ENCODE data around the gene GPC5.

Gene GPC5

DNA sequence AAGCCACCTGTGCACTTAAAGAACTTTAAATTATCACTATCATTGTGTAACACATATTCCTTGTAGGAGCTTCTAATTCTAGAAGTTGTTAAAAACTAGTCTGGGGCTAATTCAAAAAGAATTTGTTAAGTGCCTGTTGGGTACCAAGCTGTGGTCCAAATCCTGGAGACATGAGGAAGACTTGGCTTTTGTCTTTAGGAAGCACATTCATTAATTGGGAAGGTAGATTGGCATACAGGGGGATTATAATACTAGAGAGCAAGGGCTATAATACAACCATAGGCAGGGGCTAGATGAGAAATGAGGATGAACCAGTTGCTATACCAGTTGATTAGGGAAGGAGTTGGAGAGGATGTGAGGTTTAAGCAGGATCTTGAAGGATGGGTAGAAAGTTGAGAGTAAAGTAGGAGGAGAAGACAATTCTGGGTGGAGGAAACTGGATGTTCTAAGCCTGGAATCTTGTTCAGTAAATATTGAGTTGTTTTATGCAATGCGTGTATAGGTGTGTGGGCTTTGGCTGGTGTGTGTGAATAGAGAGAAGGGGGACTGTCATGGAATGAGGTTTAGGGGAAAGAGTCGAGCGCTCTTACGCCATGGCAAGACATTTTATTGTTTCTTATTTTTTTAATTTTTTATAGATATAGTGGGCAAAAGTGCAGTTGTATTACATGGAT, 350.1 kb downstream of the GPC5 start:
- DNase-seq (ENCODE audit: low read depth): no peak
- Histone ChIP-seq H3K36me3 (ENCODE audit: control insufficient read depth, insufficient read depth, low read length, severe bottlenecking) (no peaks in the 10 kb centered on the region), H3K4me3 (ENCODE audit: low read length) (no peak overlapping the region), H3K9me3 (ENCODE audit: control insufficient read depth, low read length) (peaks cover under 1% of the 10 kb centered on the region), H3K27me3 (replicated peaks; ENCODE audit: control insufficient read depth, insufficient read depth, low read length) (no peaks in the 10 kb centered on the region), H3K4me1 (ENCODE audit: control insufficient read depth, insufficient read depth, low read length) (no peaks in the 10 kb centered on the region), H3K9ac (ENCODE audit: low read length) (no peak overlapping the region)

DNA sequence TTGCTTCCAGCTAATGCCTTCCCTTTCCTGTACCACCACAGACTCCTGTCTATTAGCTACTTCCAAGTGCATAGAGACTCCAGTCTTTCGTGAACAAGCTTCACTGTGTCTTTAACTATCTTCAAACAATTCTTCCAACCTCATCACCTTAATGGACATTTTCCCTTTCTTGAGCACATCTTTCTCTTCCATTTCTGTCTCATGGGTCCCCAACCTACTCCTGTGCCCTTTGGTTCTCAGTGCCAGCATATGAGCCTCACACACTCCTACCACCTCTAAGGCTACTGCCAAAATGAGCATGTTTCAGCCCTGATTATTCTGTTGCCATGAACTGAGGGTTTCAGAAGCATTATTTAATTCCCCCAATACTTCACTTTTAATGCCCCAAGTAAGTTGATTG, 360.3 kb downstream of the GPC5 start:
- H3K9ac ChIP-seq (ENCODE audit: low read length): no peak overlapping the region
- DNase-seq (ENCODE audit: low read depth): no peak

GRCh38 chr13:91762957-91763356, 364.5 kb downstream of the GPC5 start:
- no peak for DNase-seq (ENCODE audit: low read depth)
- no peak overlapping the region for H3K4me3 ChIP-seq (ENCODE audit: low read length)
- H3K4me1 ChIP-seq (ENCODE audit: control insufficient read depth, insufficient read depth, low read length): no peaks in the 10 kb centered on the region
- no peaks in the 10 kb centered on the region for H3K27me3 ChIP-seq (replicated peaks; ENCODE audit: control insufficient read depth, insufficient read depth, low read length)
- H3K9ac ChIP-seq (ENCODE audit: low read length): no peak overlapping the region
- no peaks in the 10 kb centered on the region for H3K36me3 ChIP-seq (ENCODE audit: control insufficient read depth, insufficient read depth, low read length, severe bottlenecking)
- H3K9me3 ChIP-seq (ENCODE audit: control insufficient read depth, low read length): no peaks in the 10 kb centered on the region

More for the DNA sequence above, 360.3 kb downstream of the GPC5 start:
- Histone ChIP-seq H3K4me1 (ENCODE audit: control insufficient read depth, insufficient read depth, low read length) (no peaks in the 10 kb centered on the region), H3K4me3 (ENCODE audit: low read length) (no peak overlapping the region), H3K36me3 (ENCODE audit: control insufficient read depth, insufficient read depth, low read length, severe bottlenecking) (no peaks in the 10 kb centered on the region), H3K27me3 (replicated peaks; ENCODE audit: control insufficient read depth, insufficient read depth, low read length) (no peaks in the 10 kb centered on the region), H3K9me3 (ENCODE audit: control insufficient read depth, low read length) (no peaks in the 10 kb centered on the region)

DNA sequence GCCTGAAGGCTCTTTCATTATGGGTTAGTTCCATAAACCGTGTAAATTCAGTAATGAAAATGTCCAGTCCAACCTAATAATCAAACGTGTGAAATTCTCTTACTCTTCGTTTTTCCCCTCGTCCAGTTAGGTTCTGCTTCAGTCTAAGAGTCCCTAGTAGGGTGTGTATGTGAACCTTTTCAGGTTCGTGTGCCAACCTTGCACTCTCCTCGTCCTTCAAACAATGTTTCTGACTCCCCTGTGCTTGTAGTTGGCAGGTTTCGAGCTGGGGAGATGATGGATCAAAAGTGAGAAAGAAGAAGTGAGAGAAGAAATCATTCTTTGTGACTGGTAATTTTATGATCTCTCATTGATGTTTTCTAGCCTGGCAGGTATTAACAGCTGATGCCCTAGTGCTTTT, 366.1 kb downstream of the GPC5 start:
- no peak for DNase-seq (ENCODE audit: low read depth)
- H3K4me3 ChIP-seq (ENCODE audit: low read length): no peak overlapping the region
- H3K4me1 ChIP-seq (ENCODE audit: control insufficient read depth, insufficient read depth, low read length): no peaks in the 10 kb centered on the region
- H3K9me3 ChIP-seq (ENCODE audit: control insufficient read depth, low read length): no peaks in the 10 kb centered on the region
- no peaks in the 10 kb centered on the region for H3K36me3 ChIP-seq (ENCODE audit: control insufficient read depth, insufficient read depth, low read length, severe bottlenecking)
- no peaks in the 10 kb centered on the region for H3K27me3 ChIP-seq (replicated peaks; ENCODE audit: control insufficient read depth, insufficient read depth, low read length)
- no peak overlapping the region for H3K9ac ChIP-seq (ENCODE audit: low read length)

GRCh38 chr13:91767651-91768050, 369.2 kb downstream of the GPC5 start:
- H3K4me1 ChIP-seq (ENCODE audit: control insufficient read depth, insufficient read depth, low read length): no peaks in the 10 kb centered on the region
- H3K27me3 ChIP-seq (replicated peaks; ENCODE audit: control insufficient read depth, insufficient read depth, low read length): no peaks in the 10 kb centered on the region
- H3K9ac ChIP-seq (ENCODE audit: low read length): no peak overlapping the region
- H3K9me3 ChIP-seq (ENCODE audit: control insufficient read depth, low read length): no peaks in the 10 kb centered on the region
- no peak overlapping the region for H3K4me3 ChIP-seq (ENCODE audit: low read length)
- no peaks in the 10 kb centered on the region for H3K36me3 ChIP-seq (ENCODE audit: control insufficient read depth, insufficient read depth, low read length, severe bottlenecking)
- DNase-seq (ENCODE audit: low read depth): no peak

DNA sequence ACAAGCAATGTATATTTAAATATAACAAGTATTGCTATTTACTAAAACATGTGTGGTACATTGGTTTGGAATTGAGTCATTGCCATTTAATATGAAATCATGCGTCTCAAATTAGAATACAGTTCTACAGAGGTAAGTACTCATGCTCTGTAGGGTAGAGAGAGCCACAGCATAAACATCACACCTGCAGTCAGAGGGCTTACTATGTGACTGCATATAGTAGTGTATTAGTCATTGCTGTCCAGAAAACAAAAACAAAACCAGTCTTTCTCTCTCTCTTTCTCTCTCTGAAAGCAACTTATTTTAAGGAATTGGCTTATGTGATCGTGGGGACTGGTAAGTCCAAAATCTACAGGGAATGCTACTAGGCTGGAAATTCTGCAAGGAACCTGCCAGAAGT, 370.3 kb downstream of the GPC5 start:
- no peak for DNase-seq (ENCODE audit: low read depth)

GRCh38 chr13:91771229-91771628, 372.8 kb downstream of the GPC5 start:
- Histone ChIP-seq H3K9ac (ENCODE audit: low read length) (no peak overlapping the region), H3K4me1 (ENCODE audit: control insufficient read depth, insufficient read depth, low read length) (no peaks in the 10 kb centered on the region), H3K27me3 (replicated peaks; ENCODE audit: control insufficient read depth, insufficient read depth, low read length) (no peaks in the 10 kb centered on the region), H3K4me3 (ENCODE audit: low read length) (no peak overlapping the region), H3K36me3 (ENCODE audit: control insufficient read depth, insufficient read depth, low read length, severe bottlenecking) (no peaks in the 10 kb centered on the region), H3K9me3 (ENCODE audit: control insufficient read depth, low read length) (no peaks in the 10 kb centered on the region)
- DNase-seq (ENCODE audit: low read depth): no peak

More for the DNA sequence above, 370.3 kb downstream of the GPC5 start:
- H3K9me3 ChIP-seq (ENCODE audit: control insufficient read depth, low read length): no peaks in the 10 kb centered on the region
- H3K36me3 ChIP-seq (ENCODE audit: control insufficient read depth, insufficient read depth, low read length, severe bottlenecking): no peaks in the 10 kb centered on the region
- H3K9ac ChIP-seq (ENCODE audit: low read length): no peak overlapping the region
- no peaks in the 10 kb centered on the region for H3K4me1 ChIP-seq (ENCODE audit: control insufficient read depth, insufficient read depth, low read length)
- H3K4me3 ChIP-seq (ENCODE audit: low read length): no peak overlapping the region
- H3K27me3 ChIP-seq (replicated peaks; ENCODE audit: control insufficient read depth, insufficient read depth, low read length): no peaks in the 10 kb centered on the region

DNA sequence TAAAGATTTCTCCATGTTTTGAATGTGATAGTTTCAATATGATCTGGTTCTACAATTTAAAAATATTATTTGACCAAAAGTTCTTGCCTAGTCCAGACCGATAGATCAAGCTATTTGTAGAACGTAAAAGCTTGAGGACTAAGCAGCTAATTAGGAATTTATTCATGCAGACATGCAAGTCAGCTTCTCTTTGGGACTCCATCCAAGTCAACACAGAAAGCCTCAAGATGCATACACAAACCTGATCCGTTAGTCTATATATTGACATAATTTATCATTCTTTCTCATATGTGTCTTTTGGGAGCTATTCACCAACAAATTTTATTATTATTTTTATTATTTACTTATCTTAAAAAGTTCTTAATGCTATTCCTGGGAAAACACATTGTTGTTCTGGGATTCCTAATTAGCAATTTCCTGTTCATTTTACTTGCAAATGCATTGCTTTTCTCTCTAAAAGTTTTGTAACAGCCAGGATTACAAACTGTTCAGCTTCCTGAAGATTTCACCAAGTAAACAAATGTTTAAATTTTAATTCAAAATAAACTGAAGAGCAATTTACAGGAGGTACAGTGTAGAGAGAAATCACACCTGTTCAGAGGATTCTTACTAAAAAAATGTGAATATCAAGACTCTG, 375.3 kb downstream of the GPC5 start:
- no peak overlapping the region for H3K4me3 ChIP-seq (ENCODE audit: low read length)
- no peak overlapping the region for H3K9ac ChIP-seq (ENCODE audit: low read length)
- H3K36me3 ChIP-seq (ENCODE audit: control insufficient read depth, insufficient read depth, low read length, severe bottlenecking): no peaks in the 10 kb centered on the region
- H3K9me3 ChIP-seq (ENCODE audit: control insufficient read depth, low read length): no peaks in the 10 kb centered on the region
- no peak for DNase-seq (ENCODE audit: low read depth)
- no peaks in the 10 kb centered on the region for H3K4me1 ChIP-seq (ENCODE audit: control insufficient read depth, insufficient read depth, low read length)
- no peaks in the 10 kb centered on the region for H3K27me3 ChIP-seq (replicated peaks; ENCODE audit: control insufficient read depth, insufficient read depth, low read length)

DNA sequence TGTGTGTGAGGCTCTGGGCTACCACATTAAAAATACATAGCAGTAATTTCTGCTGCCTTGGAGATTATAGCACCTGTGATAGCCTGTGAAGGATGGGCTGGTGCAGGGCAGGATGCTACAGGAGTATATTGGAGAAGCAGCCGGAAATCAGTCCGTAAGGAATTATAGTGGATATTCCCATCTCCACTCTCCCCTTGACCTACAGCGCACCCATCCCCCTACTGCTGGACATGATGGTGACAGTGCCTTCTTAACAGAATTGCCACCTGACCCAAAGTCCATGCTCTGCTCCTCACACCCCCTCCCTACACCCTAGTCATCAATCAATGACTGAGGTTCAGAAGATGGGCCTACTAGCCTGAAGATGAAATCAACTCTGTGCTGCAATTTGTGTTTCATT, 376.0 kb downstream of the GPC5 start:
- DNase-seq (ENCODE audit: low read depth): no peak
- no peak overlapping the region for H3K9ac ChIP-seq (ENCODE audit: low read length)
- H3K36me3 ChIP-seq (ENCODE audit: control insufficient read depth, insufficient read depth, low read length, severe bottlenecking): no peaks in the 10 kb centered on the region
- H3K4me3 ChIP-seq (ENCODE audit: low read length): no peak overlapping the region
- no peaks in the 10 kb centered on the region for H3K4me1 ChIP-seq (ENCODE audit: control insufficient read depth, insufficient read depth, low read length)
- no peaks in the 10 kb centered on the region for H3K9me3 ChIP-seq (ENCODE audit: control insufficient read depth, low read length)
- no peaks in the 10 kb centered on the region for H3K27me3 ChIP-seq (replicated peaks; ENCODE audit: control insufficient read depth, insufficient read depth, low read length)

DNA sequence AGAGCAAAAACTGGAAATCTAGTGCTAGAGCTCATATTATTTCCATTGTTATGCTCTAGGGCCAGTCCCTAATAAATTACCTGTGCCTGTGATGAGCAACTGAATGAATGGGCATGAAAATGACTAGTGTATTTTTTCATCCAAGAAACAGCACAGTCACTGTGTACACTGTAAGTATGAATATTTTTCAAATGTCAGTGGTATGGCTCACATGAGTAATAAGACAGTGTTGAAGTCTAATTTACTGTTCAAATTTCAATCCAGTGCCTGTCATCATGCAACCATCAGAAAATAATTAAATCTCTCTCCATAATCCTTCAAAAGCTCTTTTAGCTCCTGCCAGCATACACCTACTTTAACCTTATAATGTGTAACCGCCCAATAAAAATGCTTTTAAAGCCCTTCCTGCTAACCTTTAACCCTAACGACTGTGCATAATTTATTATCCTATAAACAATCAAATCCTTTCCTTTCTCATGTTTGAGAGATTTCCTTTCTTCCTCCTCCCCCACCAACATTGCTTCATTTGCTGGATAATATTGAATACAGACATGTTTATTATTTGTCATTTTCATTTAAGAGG, 378.3 kb downstream of the GPC5 start:
- DNase-seq (ENCODE audit: low read depth): no peak
- H3K4me3 ChIP-seq (ENCODE audit: low read length): no peak overlapping the region
- H3K27me3 ChIP-seq (replicated peaks; ENCODE audit: control insufficient read depth, insufficient read depth, low read length): no peaks in the 10 kb centered on the region
- no peaks in the 10 kb centered on the region for H3K9me3 ChIP-seq (ENCODE audit: control insufficient read depth, low read length)
- no peak overlapping the region for H3K9ac ChIP-seq (ENCODE audit: low read length)
- no peaks in the 10 kb centered on the region for H3K36me3 ChIP-seq (ENCODE audit: control insufficient read depth, insufficient read depth, low read length, severe bottlenecking)
- H3K4me1 ChIP-seq (ENCODE audit: control insufficient read depth, insufficient read depth, low read length): no peaks in the 10 kb centered on the region

GRCh38 chr13:91778123-91778522, 379.7 kb downstream of the GPC5 start:
- no peaks in the 10 kb centered on the region for H3K9me3 ChIP-seq (ENCODE audit: control insufficient read depth, low read length)
- H3K4me1 ChIP-seq (ENCODE audit: control insufficient read depth, insufficient read depth, low read length): no peaks in the 10 kb centered on the region
- no peaks in the 10 kb centered on the region for H3K36me3 ChIP-seq (ENCODE audit: control insufficient read depth, insufficient read depth, low read length, severe bottlenecking)
- no peak overlapping the region for H3K4me3 ChIP-seq (ENCODE audit: low read length)
- no peak for DNase-seq (ENCODE audit: low read depth)
- H3K9ac ChIP-seq (ENCODE audit: low read length): no peak overlapping the region
- H3K27me3 ChIP-seq (replicated peaks; ENCODE audit: control insufficient read depth, insufficient read depth, low read length): no peaks in the 10 kb centered on the region

Data from adipocyte (in vitro differentiated cells).